Ovary (tissue), 3 donors: ENCODE results near the gene AIFM1.

Source experiments
- CTCF ChIP-seq, 3 donors: fragments of 450-650 bp in 2 of 3; fragments of 200-600 bp in 1 of 3; IDR thresholded peaks; one replicate each; pipeline versions ENCODE4 v1.5.1 to v1.8.0; 2016 to 2022; ENCODE audit warnings: antibody characterized with exemption in 3 of 3, mild to moderate bottlenecking in 1 of 3
- POLR2A ChIP-seq: fragments of 450-650 bp; IDR thresholded peaks from one replicate; pipeline ENCODE4 v1.6.1; 2017; ENCODE audit warnings: antibody characterized with exemption, mild to moderate bottlenecking, moderate library complexity
- donor health status: DM: no; HTN: no; CAD: no.

GRCh38 chrX:130136496-130136895, 29.1 kb downstream of the AIFM1 start:
- TF ChIP-seq CTCF (IDR thresholded peaks at IDR 0.05) (no peak), POLR2A (no peak)
